CD4-positive, alpha-beta T cell treated with Interleukin-6 for 4 hours (primary cell): Measurements from ENCODE around the gene KRAS.

Source experiments
- DNase-seq: peaks from one replicate; pipeline ENCODE4 v3.0.0-alpha.2; 2020; ENCODE audit warnings: mixed read lengths

The KRAS gene

DNA sequence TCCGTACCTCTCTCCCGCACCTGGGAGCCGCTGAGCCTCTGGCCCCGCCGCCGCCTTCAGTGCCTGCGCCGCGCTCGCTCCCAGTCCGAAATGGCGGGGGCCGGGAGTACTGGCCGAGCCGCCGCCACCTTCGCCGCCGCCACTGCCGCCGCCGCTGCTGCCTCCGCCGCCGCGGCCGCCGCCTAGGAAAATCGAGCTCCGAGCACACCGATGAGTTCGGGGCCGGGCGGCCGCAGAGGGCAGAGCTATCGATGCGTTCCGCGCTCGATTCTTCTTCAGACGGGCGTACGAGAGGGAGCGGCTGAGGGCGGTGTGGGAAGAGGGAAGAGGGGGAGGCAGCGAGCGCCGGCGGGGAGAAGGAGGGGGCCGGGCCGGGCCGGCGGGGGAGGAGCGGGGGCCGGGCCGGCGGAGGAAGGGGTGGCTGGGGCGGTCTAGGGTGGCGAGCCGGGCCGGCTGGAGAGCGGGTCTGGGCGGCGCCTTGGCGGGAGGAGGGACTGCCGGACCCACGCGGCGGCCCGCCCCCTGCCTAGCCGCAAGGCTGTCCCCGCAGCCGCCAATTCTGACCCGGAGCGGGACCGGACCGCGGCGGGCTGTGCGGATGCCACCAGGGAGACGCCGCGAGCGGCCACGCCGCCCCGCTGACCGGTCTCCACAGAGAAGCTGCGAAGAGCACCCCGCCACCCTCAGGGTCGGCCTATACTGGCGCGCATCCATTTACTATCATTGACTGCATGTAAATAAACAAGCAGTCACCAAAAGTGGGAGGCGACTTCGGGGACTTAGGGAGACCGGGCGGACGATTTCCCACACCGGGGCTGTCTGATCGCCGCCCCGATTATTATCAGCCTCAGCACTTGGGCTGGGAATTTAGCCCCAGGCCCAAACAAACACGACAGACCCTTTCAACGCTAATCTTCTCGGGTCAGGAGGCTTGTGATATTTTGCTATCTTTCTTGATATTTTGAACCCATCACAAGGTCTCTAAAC lies at the start of gene KRAS:
Gene KRAS (minus strand): TSS at position 186 of the 987 bp plus-strand sequence.
- peak; percentile 94 for DNase-seq

GRCh38 chr12:25296381-25296780 lies 45.7 kb upstream of the KRAS start:
- no peak for DNase-seq

DNA sequence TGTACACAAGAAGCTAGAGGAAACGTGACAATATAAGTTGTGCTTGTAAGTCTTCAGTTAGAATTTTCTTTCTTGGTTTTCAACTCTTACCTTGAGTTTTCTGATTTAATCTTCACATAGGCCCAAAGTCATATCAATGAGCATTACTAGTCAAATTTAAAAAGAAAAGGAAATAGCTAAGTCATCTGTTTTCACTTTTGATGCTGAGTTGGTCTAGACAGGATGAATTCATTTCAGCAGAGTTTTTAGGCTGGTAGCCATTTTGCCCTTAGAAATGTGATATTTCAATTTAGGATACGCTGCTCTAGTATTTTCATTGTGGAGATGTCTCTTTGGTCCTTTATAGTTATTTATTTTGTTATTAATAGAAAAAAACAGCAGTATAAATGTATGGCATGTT lies 44.6 kb upstream of the KRAS start:
- DNase-seq = no peak

- no peak for DNase-seq
Observed at GRCh38 chr12:25293653-25294052, 42.9 kb upstream of the KRAS start.

DNA sequence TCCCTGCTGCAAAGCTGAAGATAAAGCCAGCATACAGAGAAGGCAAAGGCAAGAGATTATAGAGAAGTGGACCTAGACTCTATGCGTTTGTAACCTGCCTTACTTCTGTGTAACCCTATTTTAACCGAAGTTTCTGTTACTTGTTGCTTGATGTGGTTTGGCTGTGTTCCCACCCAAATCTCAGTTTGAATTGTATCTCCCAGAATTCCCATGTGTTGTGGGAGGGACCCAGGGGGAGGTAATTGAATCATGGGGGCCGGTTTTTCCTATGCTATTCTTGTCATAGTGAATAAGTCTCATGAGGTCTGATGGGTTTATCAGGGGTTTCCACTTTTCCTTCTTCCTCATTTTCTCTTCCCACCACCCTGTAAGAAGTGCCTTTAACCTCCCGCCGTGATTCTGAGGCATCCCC lies 42.1 kb upstream of the KRAS start:
- peak; percentile 14 for DNase-seq

GRCh38 chr12:25287610-25288009 lies 36.9 kb upstream of the KRAS start:
- DNase-seq = no peak

- DNase-seq = no peak
Observed at GRCh38 chr12:25286837-25287236, 36.1 kb upstream of the KRAS start.

GRCh38 chr12:25284024-25284423 lies 33.3 kb upstream of the KRAS start:
- DNase-seq = no peak

DNA sequence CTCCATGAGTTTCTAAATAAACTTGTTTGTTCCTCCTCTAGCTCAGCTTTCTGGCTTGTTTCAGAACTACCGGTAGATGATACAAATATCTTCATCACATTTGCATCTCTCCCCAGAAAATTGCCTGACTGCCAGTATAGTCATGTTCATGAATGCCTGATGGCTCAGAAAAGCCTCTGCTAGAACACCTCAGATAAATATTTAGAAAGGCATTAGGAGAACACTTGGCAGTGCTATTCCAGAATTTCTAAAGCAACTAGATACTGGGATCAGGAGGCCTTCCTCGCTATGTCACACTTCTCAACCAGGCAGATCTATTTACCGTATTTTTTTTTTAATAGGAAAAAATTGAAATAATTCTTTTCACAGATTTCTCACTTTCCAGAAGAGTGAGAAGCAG lies 32.3 kb upstream of the KRAS start:
- DNase-seq = no peak

GRCh38 chr12:25280082-25280481 lies 29.4 kb upstream of the KRAS start:
- DNase-seq = peak; percentile 9

- DNase-seq = no peak
Observed at GRCh38 chr12:25278269-25278668, 27.5 kb upstream of the KRAS start.

DNA sequence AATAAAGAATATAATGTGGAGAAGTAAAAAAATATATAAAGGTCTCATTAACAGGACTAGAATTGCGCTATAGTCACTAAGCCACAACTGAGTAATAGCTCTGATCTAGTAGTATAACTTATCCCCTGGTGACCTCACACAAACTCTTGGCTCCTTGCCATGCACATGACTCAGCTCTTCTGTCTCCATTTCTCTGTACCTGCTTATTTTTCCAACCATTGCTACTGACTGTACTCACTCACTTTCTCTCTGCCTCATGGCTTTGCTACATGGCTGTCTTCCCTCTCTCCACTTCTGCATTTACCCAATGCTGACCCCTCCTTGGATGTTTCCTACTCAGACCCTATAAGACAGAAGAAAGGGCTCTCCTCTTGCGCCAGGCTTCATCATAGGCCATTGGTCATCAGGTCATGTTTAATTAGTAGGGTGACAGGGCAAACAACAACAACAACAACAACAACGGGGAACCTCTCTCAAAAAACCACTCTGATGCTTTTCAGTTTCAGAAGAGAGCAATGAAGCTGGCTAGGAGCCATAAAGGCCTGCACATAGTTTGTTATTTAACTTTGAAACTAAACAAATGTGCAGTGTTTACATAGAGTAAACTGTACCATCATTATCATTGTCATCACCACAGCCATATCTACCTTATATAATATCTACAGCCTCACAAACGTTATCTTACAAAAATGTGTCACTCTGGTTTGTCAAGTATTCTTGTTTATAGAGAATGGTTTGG lies 25.6 kb upstream of the KRAS start:
- peak; percentile 72 for DNase-seq

GRCh38 chr12:25271486-25272098 lies 20.9 kb upstream of the KRAS start:
- DNase-seq = no peak

GRCh38 chr12:25269701-25270100 lies 19.0 kb upstream of the KRAS start:
- no peak for DNase-seq

DNA sequence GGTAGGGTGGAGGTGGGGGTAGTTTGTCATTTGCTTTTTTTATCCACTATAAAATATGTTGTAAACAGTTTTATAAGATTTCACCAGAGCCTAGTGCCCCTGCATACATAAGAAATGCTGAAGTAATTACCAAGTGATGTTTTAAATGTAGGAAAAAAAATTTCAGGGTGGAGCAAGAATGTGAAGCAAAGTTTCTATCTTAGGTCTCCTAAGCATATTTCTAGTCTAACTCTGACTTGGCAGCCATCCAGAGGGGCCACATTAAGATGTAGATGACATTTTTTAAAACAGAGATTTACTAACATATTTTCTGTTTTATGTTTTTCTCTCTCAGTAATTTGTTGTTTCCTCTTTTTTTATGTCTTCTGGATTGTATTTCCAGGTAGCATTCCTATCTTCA lies 15.8 kb upstream of the KRAS start:
- peak; percentile 15 for DNase-seq

DNA sequence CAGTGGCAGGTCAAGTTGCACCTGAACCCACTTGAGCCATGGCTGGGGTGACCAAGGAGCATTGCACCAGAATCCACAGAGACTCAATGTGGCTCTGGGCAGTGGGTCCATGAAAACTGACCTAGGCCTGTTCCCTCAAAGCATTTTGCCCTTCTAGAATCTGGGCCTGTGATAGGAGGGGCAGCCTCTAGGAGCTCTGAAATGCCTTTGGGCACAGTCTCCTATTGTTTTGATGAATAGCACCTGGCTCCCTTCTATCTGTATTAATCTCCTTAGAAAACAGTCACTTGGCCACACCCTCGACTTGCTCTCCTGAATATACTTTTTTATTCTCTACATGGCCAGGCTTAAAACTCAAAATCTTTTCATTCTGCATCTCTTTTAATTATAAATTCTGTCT lies 14.1 kb upstream of the KRAS start:
- DNase-seq = no peak

DNA sequence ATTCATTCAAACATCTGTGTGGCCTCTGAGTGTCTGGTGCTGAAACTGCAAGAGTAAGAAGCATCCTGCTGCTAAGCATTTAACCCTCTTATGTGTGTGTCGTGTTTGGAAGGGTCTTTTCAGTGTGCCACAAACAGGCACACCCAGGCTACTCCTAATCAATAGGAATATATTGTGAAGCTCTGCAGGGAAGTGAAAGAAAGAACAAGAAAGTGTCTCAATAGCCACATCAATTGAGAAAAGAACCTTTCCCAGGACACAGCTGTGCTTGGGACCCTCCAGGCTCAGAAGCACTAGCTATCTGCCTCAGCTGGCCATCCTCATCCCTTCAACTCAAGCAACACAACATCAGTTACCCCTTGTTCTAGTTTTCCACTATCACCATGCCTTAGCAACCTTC lies 13.4 kb upstream of the KRAS start:
- no peak for DNase-seq

DNA sequence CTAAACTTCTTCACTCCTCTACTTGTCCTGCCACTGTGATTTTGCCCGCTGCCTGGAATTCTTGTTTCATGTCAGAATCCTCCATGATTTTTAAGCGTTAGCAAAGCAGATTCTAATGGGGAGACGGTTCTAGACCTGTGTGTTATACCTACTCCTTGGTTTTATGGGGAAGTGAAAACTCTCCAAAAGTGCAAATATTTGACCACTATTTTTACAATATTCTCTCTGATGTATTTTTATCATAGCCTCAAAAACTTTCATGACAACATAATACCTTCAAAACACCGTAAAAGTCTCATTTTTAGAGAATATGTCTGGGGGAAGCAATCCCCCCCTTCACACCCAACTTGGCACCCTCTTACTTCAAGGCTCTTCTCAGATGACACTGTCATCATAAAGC lies 12.9 kb upstream of the KRAS start:
- no peak for DNase-seq

GRCh38 chr12:25262389-25263074 lies 11.8 kb upstream of the KRAS start:
- no peak for DNase-seq

- no peak for DNase-seq
Observed at GRCh38 chr12:25257590-25258324, 7.0 kb upstream of the KRAS start.

DNA sequence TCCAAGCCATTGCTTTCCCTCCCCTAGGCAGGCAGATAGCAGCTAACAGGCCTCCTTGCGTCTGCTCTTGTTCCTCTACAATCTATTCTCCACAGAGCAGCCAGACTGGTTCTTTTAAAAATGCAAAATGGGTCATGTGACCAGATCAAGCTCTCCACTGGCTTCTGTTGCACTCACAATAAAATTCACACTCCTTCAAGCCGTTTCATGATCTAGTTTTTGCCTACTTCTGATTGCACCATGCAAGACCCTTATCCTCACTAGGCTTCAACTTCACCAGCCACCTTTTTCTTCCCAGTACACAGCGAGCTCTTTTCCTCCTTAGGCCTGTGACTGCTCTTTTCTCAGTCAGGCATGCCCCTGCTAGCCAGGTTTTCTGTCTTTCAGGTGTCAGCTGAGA lies 6.1 kb upstream of the KRAS start:
- DNase-seq = no peak

DNA sequence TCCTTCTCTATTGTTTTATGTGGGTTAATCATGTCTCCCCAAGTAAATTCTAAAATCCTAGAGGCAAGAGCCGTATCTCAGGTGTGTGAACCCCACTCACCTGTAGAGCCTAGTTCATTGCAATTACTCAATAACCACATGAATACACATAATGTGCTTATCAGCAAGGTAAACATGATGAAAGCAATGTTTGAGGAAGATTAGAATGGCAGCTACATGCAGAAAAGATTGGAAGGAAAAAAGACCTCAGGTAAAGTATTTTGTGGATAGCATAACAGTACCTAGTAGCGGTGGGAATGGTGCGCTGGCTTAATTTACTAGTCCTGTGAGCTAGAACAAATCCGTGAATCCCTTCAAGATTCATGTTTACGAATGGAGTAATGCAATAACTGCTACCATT lies 5.3 kb upstream of the KRAS start:
- DNase-seq = no peak
